ENCODE measurements around the gene SLC51A.

The SLC51A gene

GRCh38 chr3:196217307-196218154 is 1.2 kb downstream of the SLC51A start:
- DNase-seq = no peak

GRCh38 chr3:196218155-196218712 is 1.9 kb downstream of the SLC51A start:
- no peak for DNase-seq

- peak; percentile 59 to 62 for DNase-seq
These were observed 3.0 kb downstream of the SLC51A start for GRCh38 chr3:196219194-196219969.

GRCh38 chr3:196219970-196220311 is 3.6 kb downstream of the SLC51A start:
- DNase-seq = no peak

- DNase-seq = no peak
These were observed 4.3 kb downstream of the SLC51A start for GRCh38 chr3:196220587-196220986.

GRCh38 chr3:196220991-196221390 is 4.7 kb downstream of the SLC51A start:
- no peak for DNase-seq

GRCh38 chr3:196222876-196223595 is 6.7 kb downstream of the SLC51A start:
- no peak for DNase-seq

GRCh38 chr3:196225086-196225485 is 8.8 kb downstream of the SLC51A start:
- no peak for DNase-seq

- no peak for DNase-seq
These were observed 9.5 kb downstream of the SLC51A start for GRCh38 chr3:196225763-196226364.

- no peak for DNase-seq
These were observed 10.8 kb downstream of the SLC51A start for GRCh38 chr3:196227121-196227561.

- no peak for DNase-seq
These were observed 11.5 kb downstream of the SLC51A start for GRCh38 chr3:196227629-196228493.

- no peak for DNase-seq
These were observed 16.0 kb downstream of the SLC51A start for GRCh38 chr3:196232154-196232881.

- DNase-seq = no peak
These were observed 16.5 kb downstream of the SLC51A start for GRCh38 chr3:196232882-196233251.

GRCh38 chr3:196235452-196236122 is 19.3 kb downstream of the SLC51A start:
- DNase-seq = no peak

- DNase-seq = no peak
These were observed 19.9 kb downstream of the SLC51A start for GRCh38 chr3:196236223-196236622.

- DNase-seq = no peak
These were observed 20.9 kb downstream of the SLC51A start for GRCh38 chr3:196237203-196237602.

- DNase-seq = no peak
These were observed 22.6 kb downstream of the SLC51A start for GRCh38 chr3:196238612-196239560.

- DNase-seq = no peak
These were observed 24.1 kb downstream of the SLC51A start for GRCh38 chr3:196240424-196240823.

- DNase-seq = no peak
These were observed 25.4 kb downstream of the SLC51A start for GRCh38 chr3:196241704-196242103.
